GM12878 (cell line): ENCODE results near the gene CHN2. TPM values are rescaled to one million over a fixed set of nuclear protein-coding genes. Genes with fewer than 3 reads are reported as not detected.

Source experiments
- ATAC-seq: fragments of 200-7000 bp; cut with Tn5 transposase; 3 replicates; pipeline ENCODE4 v1.9.1; 2020; ENCODE audit warnings: mild to moderate bottlenecking, moderate library complexity
- BruUV-seq: library from RNA; stranded (reverse); fragments of 400-500 nt; replicated peaks from 2 replicates; lab custom pipeline; 2021; lab: Mats Ljungman, UMichigan
- CTCF ChIA-PET: fragments of 300-600 bp; sonication (Branson Sonifier 250); formaldehyde crosslinking; extraction: SDS; loops from one replicate; lab custom pipeline; 2021; ENCODE audit warnings: inconsistent platforms; lab: Yijun Ruan, JAX
- POLR2A ChIA-PET: fragments of 350-600 bp; formaldehyde crosslinking; extraction: SDS; loops from one replicate; lab custom pipeline; 2021; ENCODE audit warnings: inconsistent platforms; lab: Charles Lee
- RAD21 ChIA-PET: fragments of 300-600 bp; sonication (Branson Sonifier 250); formaldehyde crosslinking; loops from one replicate; lab custom pipeline; 2023; ENCODE audit warnings: antibody characterized with exemption; ENCODE audit not compliant: unreplicated experiment; lab: Charles Lee
- SMC1A ChIA-PET: fragments of 300-600 bp; sonication (Branson Sonifier 250); formaldehyde crosslinking; loops from one replicate; lab custom pipeline; 2023; ENCODE audit not compliant: unreplicated experiment, uncharacterized antibody; lab: Charles Lee
- DNase-seq: peaks from one replicate; pipeline ENCODE4 v3.0.0-alpha.2; 2011; ENCODE audit warnings: low read depth, low spot score
- FAIRE-seq: peaks from 3 replicates; lab custom pipeline; 2011; peaks lifted over from hg19 to GRCh38; lab: Jason Lieb, UNC
- H2AFZ ChIP-seq: 2 replicates; pipeline ENCODE4 v1.6.0; 2011; ENCODE audit warnings: low read depth, low read length, control low read depth; ENCODE audit not compliant: control insufficient read depth
- H3K27ac ChIP-seq: 2 replicates; pipeline ENCODE4 v1.5.1; 2011; ENCODE audit warnings: control low read depth; ENCODE audit not compliant: control insufficient read depth, insufficient read depth
- H3K27me3 ChIP-seq, 2 experiments: replicated peaks in 1 of 2; 2 replicates each; pipeline versions ENCODE4 v1.6.0 to v1.6.1; 2011; ENCODE audit warnings: low read length in 1 of 2; ENCODE audit not compliant: control insufficient read depth in 2 of 2, insufficient read depth in 2 of 2
- H3K36me3 ChIP-seq, 2 experiments: 2 replicates each; pipeline ENCODE4 v1.5.1; 2011; ENCODE audit warnings: low read length in 1 of 2; ENCODE audit not compliant: control insufficient read depth in 2 of 2, insufficient read depth in 2 of 2
- H3K4me1 ChIP-seq: 2 replicates; pipeline ENCODE4 v1.6.1; 2011; ENCODE audit warnings: mild to moderate bottlenecking, low read length, moderate library complexity, mixed read lengths; ENCODE audit not compliant: control insufficient read depth, insufficient read depth
- H3K4me2 ChIP-seq: 2 replicates; pipeline ENCODE4 v1.6.0; 2011; ENCODE audit warnings: control low read depth; ENCODE audit not compliant: control insufficient read depth, insufficient read depth
- H3K4me3 ChIP-seq: fragments of 200-600 bp; sonication (generic); 2 replicates; pipeline ENCODE4 v1.5.1; 2016
- H3K79me2 ChIP-seq: 2 replicates; pipeline ENCODE4 v1.6.0; 2011; ENCODE audit warnings: low read length; ENCODE audit not compliant: control insufficient read depth, insufficient read depth
- H3K9ac ChIP-seq: 2 replicates; pipeline ENCODE4 v1.8.0; 2011; ENCODE audit warnings: low read length, control low read depth, mixed read lengths; ENCODE audit not compliant: control insufficient read depth, insufficient read depth
- H3K9me3 ChIP-seq: replicated peaks from 3 replicates; pipeline ENCODE4 v1.5.1; 2011; ENCODE audit warnings: mild to moderate bottlenecking, low read length; ENCODE audit not compliant: control insufficient read depth, insufficient read depth
- H4K20me1 ChIP-seq: 2 replicates; pipeline ENCODE4 v1.6.0; 2011; ENCODE audit not compliant: control insufficient read depth, insufficient read depth
- BHLHE40 ChIP-seq, 2 experiments: fragments of 450-650 bp in 1 of 2; IDR thresholded peaks; 2 replicates each; pipeline ENCODE4 v1.6.1; 2011 to 2017; ENCODE audit warnings: low read depth in 2 of 2, borderline replicate concordance in 1 of 2, improper control_type of control experiment in 1 of 2, low read length in 1 of 2, mild to moderate bottlenecking in 1 of 2
- CHD2 ChIP-seq: IDR thresholded peaks from 2 replicates; pipeline ENCODE4 v1.6.1; 2011; ENCODE audit warnings: low read depth, low read length, improper control_type of control experiment, borderline replicate concordance
- FOXK2 ChIP-seq: fragments of 450-650 bp; IDR thresholded peaks from 2 replicates; pipeline ENCODE4 v1.6.1; 2017; ENCODE audit warnings: mild to moderate bottlenecking, moderate library complexity
- GATAD2B ChIP-seq: fragments of 450-650 bp; conservative IDR thresholded peaks from 2 replicates; pipeline ENCODE4 v1.6.1; 2017; ENCODE audit warnings: low read depth, mild to moderate bottlenecking, moderate library complexity
- JUND ChIP-seq: IDR thresholded peaks from 2 replicates; pipeline ENCODE4 v1.6.1; 2012; ENCODE audit warnings: low read depth, mild to moderate bottlenecking, low read length, improper control_type of control experiment, moderate library complexity
- POU2F2 ChIP-seq: IDR thresholded peaks from 3 replicates; pipeline ENCODE4 v1.6.1; 2011; ENCODE audit warnings: low read depth, mild to moderate bottlenecking, low read length, borderline replicate concordance
- ZNF217 ChIP-seq: fragments of 450-650 bp; IDR thresholded peaks from 2 replicates; pipeline ENCODE4 v1.6.1; 2017; ENCODE audit warnings: antibody characterized with exemption, mild to moderate bottlenecking
- WGBS: methylation state at CpG from one replicate; pipeline ENCODE4 v1.1.6; 2016; ENCODE audit warnings: low lambda C conversion rate; ENCODE audit not compliant: insufficient replicate concordance, insufficient coverage; ENCODE audit errors: missing lambda C conversion rate; 5-methylcytosine and 5-hydroxymethylcytosine counted together
- in situ Hi-C: fragments of 300-500 bp; cut with MboI; formaldehyde crosslinking; loops from 9 replicates; pipeline ENCODE4 v1.14.3; 2018; ENCODE audit warnings: mixed read lengths
- intact Hi-C: fragments of 100-400 bp; cut with micrococcal nuclease; formaldehyde crosslinking; loops from one replicate; pipeline ENCODE4 v1.14.2; 2022; ENCODE audit not compliant: unreplicated experiment
- polyA plus RNA-seq, 11 experiments: library from polyadenylated mRNA; depleted of rRNA in 4 of 11; unstranded in 6 of 11; stranded (reverse) in 5 of 11; fragments of >200 nt; fragmentation: Nextera tagmentation in 4 of 11; fragmentation: Illumina TruSeq in 1 of 11; extraction: Ambion mirVana in 4 of 11; extraction: Trizol in 1 of 11; gene quantifications; 1 replicate in 1 of 11; 2 replicates in 10 of 11; pipeline versions ENCODE4 v1.2.1 to v1.2.3, GENCODE V29; 2011 to 2016; ENCODE audit warnings: inconsistent platforms in 2 of 11, missing spikeins in 2 of 11, low read depth in 1 of 11
- total RNA-seq, 4 experiments: library from RNA; depleted of rRNA in 3 of 4; stranded (reverse); fragments of >200 nt in 3 of 4; fragmentation: Illumina TruSeq in 1 of 4; extraction: Trizol in 1 of 4; gene quantifications; 2 replicates each; pipeline versions ENCODE4 v1.2.1 to v1.2.3, GENCODE V29; 2013 to 2021
- TF ChIP-seq, protein P1 (sequence below): fragments of 450-650 bp; IDR thresholded peaks from 2 replicates; pipeline ENCODE4 v1.6.1; 2016; ENCODE audit warnings: mild to moderate bottlenecking
- TF ChIP-seq, protein P2 (sequence below): fragments of 450-650 bp; formaldehyde crosslinking; IDR thresholded peaks from 2 replicates; pipeline ENCODE4 v1.4.0; 2022; ENCODE audit warnings: mild to moderate bottlenecking, moderate library complexity

Gene CHN2
- total and polyA plus RNA-seq, 10 of the 15 experiments (the other 5 are each of a cell fraction or from before 2014, with no cell fraction given) = 0.11 to 3.8 (median 0.37) TPM; not detected in 2

DNA sequence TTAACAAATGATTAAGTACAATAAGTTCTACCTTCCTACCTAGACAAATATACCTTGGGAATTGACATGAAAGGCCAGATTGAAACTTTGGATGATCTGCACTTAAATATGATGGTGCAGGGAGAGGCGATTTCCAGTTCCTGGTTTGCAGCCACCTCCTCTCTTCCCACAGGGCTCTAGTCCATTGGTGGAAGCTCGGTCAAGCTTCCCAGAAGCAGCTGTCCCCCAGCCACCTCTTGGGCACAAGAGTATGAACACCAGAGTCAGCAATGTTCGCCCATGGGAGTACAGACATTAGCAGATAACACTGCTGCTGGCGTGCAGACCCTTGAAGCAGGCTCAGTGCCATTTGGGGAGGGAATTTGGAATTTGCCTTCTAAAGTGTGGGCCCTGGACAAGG is 46.8 kb upstream of the CHN2 start:
- Histone ChIP-seq H3K9me3 (no peaks in the 10 kb centered on the region), H2AFZ (no peak overlapping the region), H3K4me3 (no peak overlapping the region), H3K79me2 (no peaks in the 10 kb centered on the region), H3K4me1 (no peaks in the 10 kb centered on the region), H3K36me3 (no peaks in the 10 kb centered on the region), H3K27me3 (peaks cover 8 to 9% of the 10 kb centered on the region in 2 experiments; a peak in 3 of 4 replicates), H3K27ac (no peak overlapping the region), H3K9ac (no peak overlapping the region), H4K20me1 (no peaks in the 10 kb centered on the region), H3K4me2 (no peak overlapping the region)
- intact Hi-C loops = no loop called here
- no peak for FAIRE-seq
- TF ChIP-seq POU2F2 (no peak), GATAD2B (no peak)
- TF ChIP-seq, protein P1, sequence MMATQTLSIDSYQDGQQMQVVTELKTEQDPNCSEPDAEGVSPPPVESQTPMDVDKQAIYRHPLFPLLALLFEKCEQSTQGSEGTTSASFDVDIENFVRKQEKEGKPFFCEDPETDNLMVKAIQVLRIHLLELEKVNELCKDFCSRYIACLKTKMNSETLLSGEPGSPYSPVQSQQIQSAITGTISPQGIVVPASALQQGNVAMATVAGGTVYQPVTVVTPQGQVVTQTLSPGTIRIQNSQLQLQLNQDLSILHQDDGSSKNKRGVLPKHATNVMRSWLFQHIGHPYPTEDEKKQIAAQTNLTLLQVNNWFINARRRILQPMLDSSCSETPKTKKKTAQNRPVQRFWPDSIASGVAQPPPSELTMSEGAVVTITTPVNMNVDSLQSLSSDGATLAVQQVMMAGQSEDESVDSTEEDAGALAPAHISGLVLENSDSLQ = no peak
- ChIA-PET SMC1A (no interaction called here), POLR2A (no interaction called here), RAD21 (no interaction called here), CTCF (no interaction called here)
- WGBS = 7% methylated on average over 4 of the region's 4 CpGs
- no TSS peak for BruUV-seq
- DNase-seq = no peak
- in situ Hi-C loops = no loop called here
- ATAC-seq = no peak

DNA sequence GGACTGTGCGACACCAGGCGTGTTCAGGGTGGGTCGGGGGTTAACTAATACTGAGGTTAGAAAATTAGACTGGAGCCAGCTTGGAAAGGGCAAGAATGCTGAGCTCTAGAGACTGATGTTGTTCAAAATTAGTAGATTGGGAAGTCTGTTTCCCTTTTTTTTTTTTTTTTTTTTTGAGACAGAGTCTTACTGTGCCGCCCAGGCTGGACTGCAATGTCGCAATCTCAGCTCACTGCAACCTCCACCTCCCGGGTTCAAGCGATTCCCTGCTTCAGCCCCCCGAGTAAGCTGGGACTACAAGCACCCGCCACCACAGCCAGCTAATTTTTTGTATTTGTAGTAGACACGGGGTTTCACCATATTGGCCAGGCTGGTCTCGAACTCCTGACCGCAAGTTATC is 45.5 kb upstream of the CHN2 start:
- no peak overlapping the region for H3K27ac ChIP-seq
- H3K4me2 ChIP-seq = no peak overlapping the region
- ChIA-PET CTCF (no interaction called here), SMC1A (no interaction called here), POLR2A (interaction anchor here (0.6 kb wide), 1 partner anchor 39 kb away, joined by 3 read pairs; no protein-coding TSS in a partner anchor), RAD21 (no interaction called here)
- H3K4me3 ChIP-seq = no peak overlapping the region
- no peaks in the 10 kb centered on the region for H3K4me1 ChIP-seq
- in situ Hi-C loops (no loop called here), intact Hi-C loops (no loop called here)
- H3K9me3 ChIP-seq = no peaks in the 10 kb centered on the region
- H3K79me2 ChIP-seq = no peaks in the 10 kb centered on the region
- no peak for DNase-seq
- no peak for FAIRE-seq
- no peak for ATAC-seq
- H2AFZ ChIP-seq = no peak overlapping the region
- H3K9ac ChIP-seq = no peak overlapping the region
- TF ChIP-seq CHD2 (no peak), BHLHE40 (IDR thresholded peaks at IDR 0.05; ENCODE audit: borderline replicate concordance in 1 of 2, low read depth in 2 of 2, low read length in 1 of 2) (no peak), JUND (no peak), FOXK2 (no peak), ZNF217 (no peak)
- TF ChIP-seq, protein P2, sequence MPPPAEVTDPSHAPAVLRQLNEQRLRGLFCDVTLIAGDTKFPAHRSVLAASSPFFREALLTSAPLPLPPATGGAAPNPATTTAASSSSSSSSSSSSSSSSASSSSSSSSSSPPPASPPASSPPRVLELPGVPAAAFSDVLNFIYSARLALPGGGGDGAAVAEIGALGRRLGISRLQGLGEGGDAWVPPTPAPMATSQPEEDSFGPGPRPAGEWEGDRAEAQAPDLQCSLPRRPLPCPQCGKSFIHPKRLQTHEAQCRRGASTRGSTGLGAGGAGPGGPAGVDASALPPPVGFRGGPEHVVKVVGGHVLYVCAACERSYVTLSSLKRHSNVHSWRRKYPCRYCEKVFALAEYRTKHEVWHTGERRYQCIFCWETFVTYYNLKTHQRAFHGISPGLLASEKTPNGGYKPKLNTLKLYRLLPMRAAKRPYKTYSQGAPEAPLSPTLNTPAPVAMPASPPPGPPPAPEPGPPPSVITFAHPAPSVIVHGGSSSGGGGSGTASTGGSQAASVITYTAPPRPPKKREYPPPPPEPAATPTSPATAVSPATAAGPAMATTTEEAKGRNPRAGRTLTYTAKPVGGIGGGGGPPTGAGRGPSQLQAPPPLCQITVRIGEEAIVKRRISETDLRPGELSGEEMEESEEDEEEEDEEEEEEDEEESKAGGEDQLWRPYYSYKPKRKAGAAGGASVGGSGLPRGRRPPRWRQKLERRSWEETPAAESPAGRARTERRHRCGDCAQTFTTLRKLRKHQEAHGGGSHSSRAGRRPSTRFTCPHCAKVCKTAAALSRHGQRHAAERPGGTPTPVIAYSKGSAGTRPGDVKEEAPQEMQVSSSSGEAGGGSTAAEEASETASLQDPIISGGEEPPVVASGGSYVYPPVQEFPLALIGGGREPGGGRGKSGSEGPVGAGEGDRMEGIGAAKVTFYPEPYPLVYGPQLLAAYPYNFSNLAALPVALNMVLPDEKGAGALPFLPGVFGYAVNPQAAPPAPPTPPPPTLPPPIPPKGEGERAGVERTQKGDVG = no peak
- peaks cover 8 to 9% of the 10 kb centered on the region in 2 experiments; a peak in 3 of 4 replicates for H3K27me3 ChIP-seq
- H3K36me3 ChIP-seq = no peaks in the 10 kb centered on the region
- WGBS = 55% methylated on average over 12 of the region's 12 CpGs
- H4K20me1 ChIP-seq = no peaks in the 10 kb centered on the region
- BruUV-seq = no TSS peak
